ENCODE measurements around the gene XRCC5. TPM values are rescaled to one million over a fixed set of nuclear protein-coding genes. Genes with fewer than 3 reads are reported as not detected.

XRCC5 gene
- total and polyA plus RNA-seq, 2 donors (not counting 1 experiment from before 2014, with no cell fraction given), result 45.5 to 198 TPM

GRCh38 chr2:216159144-216159543 lies 50.0 kb downstream of the XRCC5 start:
- Mint-ChIP-seq H3K9me3 (ENCODE audit: insufficient read depth) (no peaks in the 10 kb centered on the region), H3K4me3 (no peak overlapping the region), H3K4me1 (no peaks in the 10 kb centered on the region), H3K27me3 (no peaks in the 10 kb centered on the region), H3K27ac (no peak overlapping the region)
- no peaks in the 10 kb centered on the region for H4K20me1 ChIP-seq (ENCODE audit: control insufficient read depth, insufficient read depth, low read length, poor library complexity, severe bottlenecking)
- no peak for ATAC-seq (ENCODE audit: low read depth)
- peaks cover 24 to 73% of the 10 kb centered on the region in 2 experiments for H3K36me3 ChIP-seq (replicated peaks in 1 of 2; ENCODE audit: control extremely low read depth in 1 of 2, control insufficient read depth in 1 of 2, extremely low read depth in 1 of 2, insufficient read depth in 2 of 2, low read length in 1 of 2)
- POLR2A ChIA-PET, result interaction anchor here (0.7 kb wide), 1 partner anchor 547 kb away, joined by 4 read pairs; no protein-coding TSS in a partner anchor
- no peak overlapping the region for H3K4me2 ChIP-seq (replicated peaks; ENCODE audit: low read depth, low read length, poor library complexity, severe bottlenecking)
- H3K4me1 ChIP-seq (ENCODE audit: control insufficient read depth in 2 of 2, insufficient read depth in 2 of 2, low read length in 2 of 2), result no peaks in the 10 kb centered on the region
- no peaks in the 10 kb centered on the region for H3K27me3 ChIP-seq (replicated peaks in 1 of 4; ENCODE audit: control extremely low read depth in 1 of 4, control insufficient read depth in 3 of 4, insufficient read depth in 4 of 4, low read length in 3 of 4)
- TF ChIP-seq EZH2 (IDR thresholded peaks at IDR 0.05; ENCODE audit: borderline replicate concordance, insufficient read depth, low read depth, low read length, poor library complexity, severe bottlenecking), result no peak
- TF ChIP-seq, protein P1, sequence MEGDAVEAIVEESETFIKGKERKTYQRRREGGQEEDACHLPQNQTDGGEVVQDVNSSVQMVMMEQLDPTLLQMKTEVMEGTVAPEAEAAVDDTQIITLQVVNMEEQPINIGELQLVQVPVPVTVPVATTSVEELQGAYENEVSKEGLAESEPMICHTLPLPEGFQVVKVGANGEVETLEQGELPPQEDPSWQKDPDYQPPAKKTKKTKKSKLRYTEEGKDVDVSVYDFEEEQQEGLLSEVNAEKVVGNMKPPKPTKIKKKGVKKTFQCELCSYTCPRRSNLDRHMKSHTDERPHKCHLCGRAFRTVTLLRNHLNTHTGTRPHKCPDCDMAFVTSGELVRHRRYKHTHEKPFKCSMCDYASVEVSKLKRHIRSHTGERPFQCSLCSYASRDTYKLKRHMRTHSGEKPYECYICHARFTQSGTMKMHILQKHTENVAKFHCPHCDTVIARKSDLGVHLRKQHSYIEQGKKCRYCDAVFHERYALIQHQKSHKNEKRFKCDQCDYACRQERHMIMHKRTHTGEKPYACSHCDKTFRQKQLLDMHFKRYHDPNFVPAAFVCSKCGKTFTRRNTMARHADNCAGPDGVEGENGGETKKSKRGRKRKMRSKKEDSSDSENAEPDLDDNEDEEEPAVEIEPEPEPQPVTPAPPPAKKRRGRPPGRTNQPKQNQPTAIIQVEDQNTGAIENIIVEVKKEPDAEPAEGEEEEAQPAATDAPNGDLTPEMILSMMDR (IDR thresholded peaks at IDR 0.05), result no peak
- H3K79me2 ChIP-seq (ENCODE audit: control insufficient read depth, insufficient read depth, low read length), result peaks cover 20% of the 10 kb centered on the region
- no peak overlapping the region for H3K27ac ChIP-seq (ENCODE audit: low read length in 2 of 2)
- H3K4me3 ChIP-seq (ENCODE audit: control extremely low read depth in 1 of 5, extremely low read depth in 1 of 5, insufficient read depth in 1 of 5, low read depth in 2 of 5, low read length in 4 of 5), result no peak overlapping the region
- intact Hi-C loops (cut with micrococcal nuclease), result no loop called here
- CTCF ChIA-PET, result no interaction called here
- WGBS (ENCODE audit: insufficient coverage), result no CpG with 5 or more reads among the region's 2 CpGs
- no peaks in the 10 kb centered on the region for H3K9me3 ChIP-seq (ENCODE audit: control extremely low read depth in 1 of 3, control insufficient read depth in 2 of 3, insufficient read depth in 1 of 3, low read length in 2 of 3)
- DNase-seq, result no peak
- no peak overlapping the region for H3K9ac ChIP-seq (ENCODE audit: low read length)
- H2AFZ ChIP-seq (ENCODE audit: insufficient read depth, low read depth, low read length, poor library complexity, severe bottlenecking), result no peak overlapping the region

DNA sequence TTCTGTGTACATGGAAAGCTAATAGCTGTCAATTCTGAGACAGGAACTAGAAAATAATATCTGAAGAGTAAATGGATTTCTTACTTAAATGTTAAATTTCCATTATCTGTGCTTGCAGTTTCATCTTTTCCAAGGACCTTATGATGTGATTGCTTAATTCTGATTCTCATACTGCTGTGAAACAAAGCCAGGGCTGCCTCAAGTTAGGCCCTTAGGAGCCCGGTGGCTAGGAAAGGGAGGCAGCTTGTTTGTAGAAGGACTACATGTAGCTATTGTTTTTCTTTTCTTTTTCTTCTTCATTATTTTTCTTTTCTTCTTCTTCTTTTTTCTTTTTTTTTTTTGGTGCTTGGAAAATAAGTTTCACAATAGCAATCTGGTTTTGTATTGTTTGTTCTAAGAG lies 50.5 kb downstream of the XRCC5 start:
- WGBS (ENCODE audit: insufficient coverage), result no CpG with 5 or more reads among the region's 1 CpG
- Histone ChIP-seq H3K36me3 (replicated peaks in 1 of 2; ENCODE audit: control extremely low read depth in 1 of 2, control insufficient read depth in 1 of 2, extremely low read depth in 1 of 2, insufficient read depth in 2 of 2, low read length in 1 of 2) (peaks cover 21 to 73% of the 10 kb centered on the region in 2 experiments), H3K4me3 (ENCODE audit: control extremely low read depth in 1 of 5, extremely low read depth in 1 of 5, insufficient read depth in 1 of 5, low read depth in 2 of 5, low read length in 4 of 5) (no peak overlapping the region), H2AFZ (ENCODE audit: insufficient read depth, low read depth, low read length, poor library complexity, severe bottlenecking) (no peak overlapping the region), H3K9me3 (ENCODE audit: control extremely low read depth in 1 of 3, control insufficient read depth in 2 of 3, insufficient read depth in 1 of 3, low read length in 2 of 3) (no peaks in the 10 kb centered on the region), H3K27me3 (replicated peaks in 1 of 4; ENCODE audit: control extremely low read depth in 1 of 4, control insufficient read depth in 3 of 4, insufficient read depth in 4 of 4, low read length in 3 of 4) (no peaks in the 10 kb centered on the region), H3K79me2 (ENCODE audit: control insufficient read depth, insufficient read depth, low read length) (peaks cover 25% of the 10 kb centered on the region), H4K20me1 (ENCODE audit: control insufficient read depth, insufficient read depth, low read length, poor library complexity, severe bottlenecking) (no peaks in the 10 kb centered on the region), H3K9ac (ENCODE audit: low read length) (no peak overlapping the region), H3K4me1 (ENCODE audit: control insufficient read depth in 2 of 2, insufficient read depth in 2 of 2, low read length in 2 of 2) (no peaks in the 10 kb centered on the region), H3K4me2 (replicated peaks; ENCODE audit: low read depth, low read length, poor library complexity, severe bottlenecking) (no peak overlapping the region), H3K27ac (ENCODE audit: low read length in 2 of 2) (no peak overlapping the region)
- POLR2A ChIA-PET, result interaction anchor here (0.7 kb wide), 1 partner anchor 548 kb away, joined by 4 read pairs; no protein-coding TSS in a partner anchor
- CTCF ChIA-PET, result no interaction called here
- ATAC-seq (ENCODE audit: low read depth) (no peak), DNase-seq (no peak)
- Mint-ChIP-seq H3K4me3 (no peak overlapping the region), H3K4me1 (no peaks in the 10 kb centered on the region), H3K9me3 (ENCODE audit: insufficient read depth) (no peaks in the 10 kb centered on the region), H3K27ac (no peak overlapping the region), H3K27me3 (no peaks in the 10 kb centered on the region)
- intact Hi-C loops (cut with micrococcal nuclease), result no loop called here
- TF ChIP-seq, protein P1 (IDR thresholded peaks at IDR 0.05), result no peak
